Measurements from ENCODE around the gene PTMS.
"Not testable (repeated sequence)": the region's sequence is repeated elsewhere in the genome, so short reads cannot be mapped to it uniquely, and the experiment has no call there.

PTMS gene

GRCh38 chr12:6735448-6736191 lies 30.5 kb upstream of the PTMS start:
- Histone ChIP-seq H3K4me1 (ENCODE audit: control insufficient read depth, insufficient read depth, low read length) (no peaks in the 10 kb centered on the region), H3K36me3 (ENCODE audit: control insufficient read depth, insufficient read depth, low read length) (peaks cover 7% of the 10 kb centered on the region), H3K4me3 (ENCODE audit: low read length) (no peak overlapping the region), H3K27ac (ENCODE audit: low read length) (no peak overlapping the region), H3K27me3 (ENCODE audit: control insufficient read depth, insufficient read depth, low read length) (no peaks in the 10 kb centered on the region), H3K9me3 (ENCODE audit: control insufficient read depth, insufficient read depth, low read length) (no peaks in the 10 kb centered on the region)
- no CpG with 5 or more reads among the region's 8 CpGs for WGBS (ENCODE audit: insufficient coverage, insufficient read length)
- DNase-seq (ENCODE audit: low read depth, low spot score): no peak

DNA sequence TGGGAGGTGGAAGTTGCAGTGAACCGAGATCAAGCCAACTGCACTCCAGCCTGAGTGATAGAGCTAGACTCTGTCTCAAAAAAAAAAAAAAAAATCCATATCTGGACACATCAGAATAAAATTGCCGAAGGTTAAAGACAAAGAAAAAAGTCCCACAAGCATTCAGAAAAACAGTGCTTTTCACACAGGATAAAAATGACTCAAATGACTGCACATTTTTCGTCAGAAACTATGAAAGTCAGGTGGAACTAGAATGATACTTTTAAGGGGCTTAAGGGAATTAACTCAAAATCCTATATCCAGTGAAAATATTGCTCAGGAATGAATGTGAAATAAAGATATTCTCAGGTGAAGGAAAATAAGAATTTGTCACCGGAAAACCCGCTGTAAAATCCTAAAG lies 29.4 kb upstream of the PTMS start:
- Histone ChIP-seq H3K27ac (ENCODE audit: low read length) (no peak overlapping the region), H3K27me3 (ENCODE audit: control insufficient read depth, insufficient read depth, low read length) (no peaks in the 10 kb centered on the region)

DNA sequence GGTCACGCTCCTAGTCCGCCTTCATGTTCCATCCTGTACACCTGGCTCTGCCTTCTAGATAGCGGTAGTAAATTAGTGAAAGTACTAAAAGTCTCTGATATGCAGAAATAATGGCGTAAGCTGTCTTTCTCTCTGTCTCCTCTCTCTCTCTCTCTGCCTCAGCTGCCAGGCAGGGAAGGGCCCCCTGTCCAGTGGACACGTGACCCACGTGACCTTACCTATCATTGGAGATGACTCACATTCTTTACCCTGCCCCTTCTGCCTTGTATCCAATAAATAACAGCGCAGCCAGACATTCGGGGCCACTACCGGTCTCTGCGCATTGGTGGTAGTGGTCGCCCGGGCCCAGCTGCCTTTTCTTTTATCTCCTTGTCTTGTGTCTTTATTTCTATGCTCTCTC lies 24.1 kb upstream of the PTMS start:
- not testable (repeated sequence) for DNase-seq (ENCODE audit: low read depth, low spot score); H3K4me1 ChIP-seq (ENCODE audit: control insufficient read depth, insufficient read depth, low read length); H3K27ac ChIP-seq (ENCODE audit: low read length); H3K9me3 ChIP-seq (ENCODE audit: control insufficient read depth, insufficient read depth, low read length); H3K27me3 ChIP-seq (ENCODE audit: control insufficient read depth, insufficient read depth, low read length); H3K4me3 ChIP-seq (ENCODE audit: low read length)
- peaks cover 10% of the 10 kb centered on the region for H3K36me3 ChIP-seq (ENCODE audit: control insufficient read depth, insufficient read depth, low read length)
- WGBS (ENCODE audit: insufficient coverage, insufficient read length): no CpG with 5 or more reads among the region's 12 CpGs

More for the DNA sequence above, 29.4 kb upstream of the PTMS start:
- peaks cover 2% of the 10 kb centered on the region; the same call in 1 of the 2 replicates for H3K36me3 ChIP-seq (ENCODE audit: control insufficient read depth, insufficient read depth, low read length)
- no peak overlapping the region for H3K4me3 ChIP-seq (ENCODE audit: low read length)
- WGBS (ENCODE audit: insufficient coverage, insufficient read length): no CpG with 5 or more reads among the region's 5 CpGs
- DNase-seq (ENCODE audit: low read depth, low spot score): no peak
- H3K4me1 ChIP-seq (ENCODE audit: control insufficient read depth, insufficient read depth, low read length): no peaks in the 10 kb centered on the region
- no peaks in the 10 kb centered on the region for H3K9me3 ChIP-seq (ENCODE audit: control insufficient read depth, insufficient read depth, low read length)

- no CpG with 5 or more reads among the region's 3 CpGs for WGBS (ENCODE audit: insufficient coverage, insufficient read length)
- no peak for DNase-seq (ENCODE audit: low read depth, low spot score)
- no peak overlapping the region for H3K27ac ChIP-seq (ENCODE audit: low read length)
Measured at GRCh38 chr12:6742834-6743233, 23.3 kb upstream of the PTMS start.

DNA sequence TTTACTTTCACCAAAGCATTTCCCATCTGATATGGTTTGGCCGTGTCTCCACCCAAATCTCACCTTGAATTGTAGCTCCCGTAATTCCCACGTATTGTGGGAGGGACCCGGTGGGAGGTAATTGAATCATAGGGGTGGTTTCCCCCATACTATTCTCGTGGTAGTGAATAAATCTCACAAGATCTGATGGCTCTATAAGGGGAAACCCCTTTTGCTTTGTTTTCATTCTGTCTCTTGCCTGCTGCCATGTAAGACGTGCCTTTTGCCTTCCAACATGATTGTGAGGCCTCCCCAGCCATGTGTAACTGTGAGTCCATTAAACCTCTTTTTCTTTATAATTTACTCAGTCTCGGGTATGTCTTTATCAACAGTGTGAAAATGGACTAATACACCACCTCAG lies 22.9 kb upstream of the PTMS start:
- not testable (repeated sequence) for H3K9me3 ChIP-seq (ENCODE audit: control insufficient read depth, insufficient read depth, low read length); DNase-seq (ENCODE audit: low read depth, low spot score); H3K4me1 ChIP-seq (ENCODE audit: control insufficient read depth, insufficient read depth, low read length); H3K4me3 ChIP-seq (ENCODE audit: low read length); H3K27me3 ChIP-seq (ENCODE audit: control insufficient read depth, insufficient read depth, low read length); H3K27ac ChIP-seq (ENCODE audit: low read length)
- H3K36me3 ChIP-seq (ENCODE audit: control insufficient read depth, insufficient read depth, low read length): peaks cover 20% of the 10 kb centered on the region
- WGBS (ENCODE audit: insufficient coverage, insufficient read length): no CpG with 5 or more reads among the region's 7 CpGs

More at GRCh38 chr12:6742834-6743233, 23.3 kb upstream of the PTMS start:
- Histone ChIP-seq H3K4me3 (ENCODE audit: low read length) (no peak overlapping the region), H3K4me1 (ENCODE audit: control insufficient read depth, insufficient read depth, low read length) (no peaks in the 10 kb centered on the region), H3K9me3 (ENCODE audit: control insufficient read depth, insufficient read depth, low read length) (no peaks in the 10 kb centered on the region; the same call in 1 of the 2 replicates), H3K36me3 (ENCODE audit: control insufficient read depth, insufficient read depth, low read length) (peaks cover 17% of the 10 kb centered on the region), H3K27me3 (ENCODE audit: control insufficient read depth, insufficient read depth, low read length) (no peaks in the 10 kb centered on the region)

- peaks cover 42% of the 10 kb centered on the region for H3K36me3 ChIP-seq (ENCODE audit: control insufficient read depth, insufficient read depth, low read length)
- WGBS (ENCODE audit: insufficient coverage, insufficient read length): no CpG with 5 or more reads among the region's 13 CpGs
- no peaks in the 10 kb centered on the region for H3K27me3 ChIP-seq (ENCODE audit: control insufficient read depth, insufficient read depth, low read length)
- DNase-seq (ENCODE audit: low read depth, low spot score): no peak
- H3K4me1 ChIP-seq (ENCODE audit: control insufficient read depth, insufficient read depth, low read length): no peaks in the 10 kb centered on the region
- no peak overlapping the region for H3K27ac ChIP-seq (ENCODE audit: low read length)
- H3K9me3 ChIP-seq (ENCODE audit: control insufficient read depth, insufficient read depth, low read length): no peaks in the 10 kb centered on the region; the same call in 1 of the 2 replicates
- H3K4me3 ChIP-seq (ENCODE audit: low read length): no peak overlapping the region
Measured at GRCh38 chr12:6745741-6746525, 20.2 kb upstream of the PTMS start.

- no peak for DNase-seq (ENCODE audit: low read depth, low spot score)
- Histone ChIP-seq H3K4me1 (ENCODE audit: control insufficient read depth, insufficient read depth, low read length) (0 out of 2 replicates have a peak, but pooled peaks cover 2% of the 10 kb centered on the region), H3K36me3 (ENCODE audit: control insufficient read depth, insufficient read depth, low read length) (peaks cover 44% of the 10 kb centered on the region), H3K4me3 (ENCODE audit: low read length) (no peak overlapping the region), H3K9me3 (ENCODE audit: control insufficient read depth, insufficient read depth, low read length) (no peaks in the 10 kb centered on the region; the same call in 1 of the 2 replicates), H3K27ac (ENCODE audit: low read length) (no peak overlapping the region), H3K27me3 (ENCODE audit: control insufficient read depth, insufficient read depth, low read length) (no peaks in the 10 kb centered on the region)
- no CpG with 5 or more reads among the region's 4 CpGs for WGBS (ENCODE audit: insufficient coverage, insufficient read length)
Measured at GRCh38 chr12:6747216-6747615, 18.9 kb upstream of the PTMS start.

DNA sequence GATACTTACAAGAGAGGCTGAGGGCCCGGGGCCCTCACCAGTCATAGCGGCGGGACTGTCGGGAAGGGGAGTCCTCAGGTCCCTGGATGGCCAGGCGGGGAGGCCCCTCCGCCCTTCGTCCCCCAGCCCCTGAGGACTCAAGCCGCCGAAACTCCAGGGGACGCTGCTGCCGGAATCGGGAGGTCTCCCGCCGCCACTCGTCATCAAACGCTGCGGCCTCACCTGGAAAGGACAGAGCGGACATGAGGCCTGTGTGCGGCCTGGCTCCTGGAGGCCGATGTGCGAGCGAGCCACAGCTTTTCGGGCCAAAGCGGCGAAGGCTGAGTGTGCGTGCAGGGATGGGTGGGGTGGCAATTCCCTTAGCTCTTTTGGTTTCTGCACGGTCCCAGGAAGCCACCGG lies 17.4 kb upstream of the PTMS start:
- no peak overlapping the region for H3K4me3 ChIP-seq (ENCODE audit: low read length)
- H3K27ac ChIP-seq (ENCODE audit: low read length): no peak overlapping the region
- H3K27me3 ChIP-seq (ENCODE audit: control insufficient read depth, insufficient read depth, low read length): no peaks in the 10 kb centered on the region
- no peak for DNase-seq (ENCODE audit: low read depth, low spot score)
- no CpG with 5 or more reads among the region's 28 CpGs for WGBS (ENCODE audit: insufficient coverage, insufficient read length)
- H3K4me1 ChIP-seq (ENCODE audit: control insufficient read depth, insufficient read depth, low read length): 0 out of 2 replicates have a peak, but pooled peaks cover 2% of the 10 kb centered on the region
- H3K36me3 ChIP-seq (ENCODE audit: control insufficient read depth, insufficient read depth, low read length): peaks cover 44% of the 10 kb centered on the region
- H3K9me3 ChIP-seq (ENCODE audit: control insufficient read depth, insufficient read depth, low read length): no peaks in the 10 kb centered on the region; the same call in 1 of the 2 replicates

DNA sequence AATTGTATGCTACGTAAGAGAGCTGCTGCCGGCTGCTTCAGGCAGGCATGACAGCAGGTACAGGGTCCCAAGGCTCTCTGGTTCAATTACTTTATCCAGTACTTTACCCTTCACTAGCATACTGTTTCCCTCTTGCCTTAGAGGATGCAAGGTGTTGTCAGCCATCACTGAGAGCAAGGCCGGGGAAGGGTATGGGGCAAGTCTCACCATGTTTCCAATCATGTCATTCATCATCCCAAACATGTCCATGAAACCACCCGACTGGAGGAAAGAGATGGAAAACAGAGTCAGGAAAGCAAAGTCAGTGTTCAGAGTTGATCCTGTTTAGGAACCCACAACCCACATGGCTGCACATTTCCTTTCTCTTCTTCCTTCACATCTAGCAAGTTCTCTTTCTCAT lies 15.7 kb upstream of the PTMS start:
- H3K9me3 ChIP-seq (ENCODE audit: control insufficient read depth, insufficient read depth, low read length): no peaks in the 10 kb centered on the region; the same call in 1 of the 2 replicates
- H3K27ac ChIP-seq (ENCODE audit: low read length): no peak overlapping the region
- peaks cover 44% of the 10 kb centered on the region for H3K36me3 ChIP-seq (ENCODE audit: control insufficient read depth, insufficient read depth, low read length)
- no peak for DNase-seq (ENCODE audit: low read depth, low spot score)
- WGBS (ENCODE audit: insufficient coverage, insufficient read length): no CpG with 5 or more reads among the region's 4 CpGs
- 0 out of 2 replicates have a peak, but pooled peaks cover 3% of the 10 kb centered on the region for H3K4me1 ChIP-seq (ENCODE audit: control insufficient read depth, insufficient read depth, low read length)
- no peaks in the 10 kb centered on the region for H3K27me3 ChIP-seq (ENCODE audit: control insufficient read depth, insufficient read depth, low read length)
- no peak overlapping the region for H3K4me3 ChIP-seq (ENCODE audit: low read length)

DNA sequence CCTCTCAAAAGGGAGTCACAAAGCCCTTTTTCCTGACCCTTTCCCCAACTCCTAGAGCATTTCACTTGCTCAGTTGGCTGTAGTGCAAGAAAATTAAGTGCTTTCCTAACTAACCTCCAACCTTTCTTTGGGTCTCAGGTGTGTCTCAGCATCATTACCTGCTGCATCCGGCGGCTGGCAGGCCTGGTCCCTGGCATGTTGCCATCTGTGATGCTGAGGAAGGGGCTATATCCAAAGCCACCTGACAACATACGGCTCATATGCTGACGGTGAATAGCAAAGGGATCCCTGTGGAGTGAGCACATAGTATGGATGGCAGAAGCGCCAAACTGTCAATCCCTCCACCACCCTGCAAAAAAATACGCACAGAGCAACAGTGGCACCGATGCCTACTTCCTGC lies 14.4 kb upstream of the PTMS start:
- no CpG with 5 or more reads among the region's 7 CpGs for whole genome bisulfite sequencing (ENCODE audit: insufficient coverage, insufficient read length)
- Histone ChIP-seq H3K36me3 (ENCODE audit: control insufficient read depth, insufficient read depth, low read length) (peaks cover 34% of the 10 kb centered on the region), H3K9me3 (ENCODE audit: control insufficient read depth, insufficient read depth, low read length) (no peaks in the 10 kb centered on the region; the same call in 1 of the 2 replicates), H3K4me3 (ENCODE audit: low read length) (peak overlapping the region; percentile 91; the same call in 1 of the 2 replicates), H3K27ac (ENCODE audit: low read length) (no peak overlapping the region), H3K27me3 (ENCODE audit: control insufficient read depth, insufficient read depth, low read length) (no peaks in the 10 kb centered on the region), H3K4me1 (ENCODE audit: control insufficient read depth, insufficient read depth, low read length) (0 out of 2 replicates have a peak, but pooled peaks cover 3% of the 10 kb centered on the region)
- DNase-seq (ENCODE audit: low read depth, low spot score): no peak

Data from iPS DF 6.9 (cell line).